IMR-90 (cell line): Measurements from ENCODE around the gene IL4. TPM values are rescaled to one million over a fixed set of nuclear protein-coding genes. Genes with fewer than 3 reads are reported as not detected.

ENCODE experiments used
- ATAC-seq: fragments of 200-7000 bp; cut with Tn5 transposase; 2 replicates; pipeline ENCODE4 v1.9.1; 2020; ENCODE audit warnings: low read depth, mild to moderate bottlenecking, moderate library complexity
- BruUV-seq: library from RNA; stranded (reverse); fragments of 400-500 nt; replicated peaks from 2 replicates; lab custom pipeline; 2021; lab: Mats Ljungman, UMichigan
- CTCF ChIA-PET: fragments of 300-600 bp; formaldehyde crosslinking; extraction: SDS; loops from one replicate; lab custom pipeline; 2021; ENCODE audit warnings: antibody characterized with exemption; lab: Yijun Ruan, JAX
- POLR2A ChIA-PET: fragments of 300-600 bp; sonication (Branson Sonifier 250); formaldehyde crosslinking; loops from one replicate; lab custom pipeline; 2022; ENCODE audit warnings: antibody characterized with exemption; ENCODE audit not compliant: unreplicated experiment; lab: Charles Lee
- DNase-seq: peaks from one replicate; pipeline ENCODE4 v3.0.0; 2013
- H2AFZ ChIP-seq: replicated peaks from 2 replicates; pipeline ENCODE3; 2013; ENCODE audit warnings: low read length, mild to moderate bottlenecking; ENCODE audit not compliant: poor library complexity
- H2AK5ac ChIP-seq: 2 replicates; pipeline ENCODE4 v1.6.1; 2013; ENCODE audit warnings: low read depth, low read length, inconsistent platforms
- H2AK9ac ChIP-seq: replicated peaks from 2 replicates; pipeline ENCODE3; 2013; ENCODE audit warnings: mild to moderate bottlenecking, low read depth, low read length, moderate library complexity; ENCODE audit not compliant: poor library complexity
- H2BK120ac ChIP-seq: 2 replicates; pipeline ENCODE4 v1.6.1; 2013; ENCODE audit warnings: low read depth, low read length, inconsistent platforms
- H2BK15ac ChIP-seq: 3 replicates; pipeline ENCODE4 v1.6.1; 2013; ENCODE audit warnings: low read depth, low read length, inconsistent platforms
- H2BK20ac ChIP-seq: 2 replicates; pipeline ENCODE4 v1.6.1; 2013; ENCODE audit warnings: low read depth, mild to moderate bottlenecking, inconsistent platforms, low read length, moderate library complexity
- H2BK5ac ChIP-seq: 2 replicates; pipeline ENCODE4 v1.6.1; 2013; ENCODE audit warnings: mild to moderate bottlenecking, low read depth, low read length, inconsistent platforms; ENCODE audit not compliant: poor library complexity, severe bottlenecking
- H3K14ac ChIP-seq: replicated peaks from 2 replicates; pipeline ENCODE4 v1.6.1; 2013; ENCODE audit warnings: low read depth, low read length, inconsistent platforms
- H3K18ac ChIP-seq: 2 replicates; pipeline ENCODE4 v1.6.1; 2013; ENCODE audit warnings: low read depth, low read length, control low read depth
- H3K23ac ChIP-seq: 2 replicates; pipeline ENCODE4 v1.6.1; 2013; ENCODE audit warnings: low read depth, low read length, inconsistent platforms
- H3K27ac ChIP-seq: 2 replicates; pipeline ENCODE4 v1.5.1; 2013; ENCODE audit warnings: mild to moderate bottlenecking, control low read depth, low read length; ENCODE audit not compliant: insufficient read depth
- H3K27me3 ChIP-seq: 2 replicates; pipeline ENCODE4 v1.6.1; 2013; ENCODE audit warnings: low read length; ENCODE audit not compliant: control insufficient read depth, insufficient read depth
- H3K36me3 ChIP-seq: 2 replicates; pipeline ENCODE4 v1.6.1; 2013; ENCODE audit warnings: low read length, mixed read lengths; ENCODE audit not compliant: control insufficient read depth, insufficient read depth
- H3K4ac ChIP-seq: 2 replicates; pipeline ENCODE4 v1.6.1; 2013; ENCODE audit warnings: low read depth, low read length, inconsistent platforms
- H3K4me1 ChIP-seq: 2 replicates; pipeline ENCODE4 v1.6.1; 2013; ENCODE audit warnings: low read length, mixed read lengths; ENCODE audit not compliant: control insufficient read depth, insufficient read depth
- H3K4me2 ChIP-seq: 2 replicates; pipeline ENCODE4 v1.6.1; 2013; ENCODE audit warnings: low read depth, mild to moderate bottlenecking, control low read depth, low read length, moderate library complexity
- H3K4me3 ChIP-seq: 2 replicates; pipeline ENCODE4 v1.5.1; 2013; ENCODE audit warnings: low read depth, mild to moderate bottlenecking, control low read depth, low read length, moderate library complexity; ENCODE audit not compliant: insufficient read depth
- H3K56ac ChIP-seq: 2 replicates; pipeline ENCODE4 v1.6.1; 2013; ENCODE audit warnings: low read length, inconsistent platforms; ENCODE audit not compliant: insufficient read depth; ENCODE audit errors: extremely low read depth
- H3K79me1 ChIP-seq, 2 experiments: 2 replicates each; pipeline ENCODE4 v1.6.1; 2013; ENCODE audit warnings: low read length in 2 of 2, inconsistent platforms in 1 of 2, low read depth in 1 of 2
- H3K9ac ChIP-seq: 2 replicates; pipeline ENCODE4 v1.6.1; 2013; ENCODE audit warnings: low read depth, low read length, control low read depth
- H3K9me1 ChIP-seq: 2 replicates; pipeline ENCODE4 v1.6.1; 2013; ENCODE audit warnings: low read length, inconsistent platforms; ENCODE audit not compliant: insufficient read depth
- H3K9me3 ChIP-seq: 2 replicates; pipeline ENCODE4 v1.6.1; 2013; ENCODE audit warnings: low read length; ENCODE audit not compliant: control insufficient read depth, insufficient read depth
- H4K20me1 ChIP-seq: 2 replicates; pipeline ENCODE4 v1.6.1; 2013; ENCODE audit warnings: low read length, inconsistent platforms; ENCODE audit not compliant: insufficient read depth
- H4K5ac ChIP-seq: 2 replicates; pipeline ENCODE4 v1.6.1; 2013; ENCODE audit warnings: mild to moderate bottlenecking, low read depth, low read length, control low read depth
- H4K8ac ChIP-seq, 2 experiments: 2 replicates each; pipeline ENCODE4 v1.6.1; 2013; ENCODE audit warnings: low read depth in 2 of 2, low read length in 2 of 2, control low read depth in 1 of 2, inconsistent platforms in 1 of 2
- H4K91ac ChIP-seq: 2 replicates; pipeline ENCODE4 v1.6.1; 2013; ENCODE audit warnings: low read depth, low read length, inconsistent platforms; ENCODE audit not compliant: insufficient read depth
- BHLHE40 ChIP-seq: fragments of 150-350 bp; IDR thresholded peaks from 2 replicates; pipeline ENCODE4 v1.6.1; 2016; ENCODE audit warnings: mild to moderate bottlenecking, low read depth, low read length
- CEBPB ChIP-seq: IDR thresholded peaks from 2 replicates; pipeline ENCODE4 v1.6.1; 2012; ENCODE audit warnings: low read depth, low read length, improper control_type of control experiment
- CHD1 ChIP-seq: IDR thresholded peaks from 2 replicates; pipeline ENCODE4 v1.6.1; 2012; ENCODE audit warnings: low read depth, low read length, improper control_type of control experiment
- FOS ChIP-seq: fragments of 150-350 bp; IDR thresholded peaks from 2 replicates; pipeline ENCODE4 v1.6.1; 2016; ENCODE audit warnings: low read depth, low read length
- MAFK ChIP-seq: IDR thresholded peaks from 2 replicates; pipeline ENCODE4 v1.6.1; 2012; ENCODE audit warnings: low read depth, low read length, improper control_type of control experiment
- MAZ ChIP-seq: IDR thresholded peaks from 2 replicates; pipeline ENCODE4 v1.6.1; 2012; ENCODE audit warnings: low read depth, mild to moderate bottlenecking, low read length, improper control_type of control experiment, moderate library complexity, borderline replicate concordance
- MXI1 ChIP-seq: IDR thresholded peaks from 2 replicates; pipeline ENCODE4 v1.6.1; 2012; ENCODE audit warnings: low read depth, mild to moderate bottlenecking, low read length, moderate library complexity, borderline replicate concordance
- NFE2L2 ChIP-seq: fragments of 150-350 bp; IDR thresholded peaks from 2 replicates; pipeline ENCODE4 v1.6.1; 2016; ENCODE audit warnings: low read depth, mild to moderate bottlenecking, low read length
- POLR2A ChIP-seq: IDR thresholded peaks from 2 replicates; pipeline ENCODE4 v1.6.1; 2012; ENCODE audit warnings: mild to moderate bottlenecking, low read depth, low read length
- RAD21 ChIP-seq: IDR thresholded peaks from 2 replicates; pipeline ENCODE4 v1.6.1; 2012; ENCODE audit warnings: low read length, improper control_type of control experiment
- RCOR1 ChIP-seq: IDR thresholded peaks from 2 replicates; pipeline ENCODE4 v1.6.1; 2012; ENCODE audit warnings: mild to moderate bottlenecking, low read length, improper control_type of control experiment; ENCODE audit not compliant: insufficient replicate concordance
- RFX5 ChIP-seq: IDR thresholded peaks from 2 replicates; pipeline ENCODE4 v1.8.0; 2012; ENCODE audit warnings: low read depth, mild to moderate bottlenecking, low read length, moderate library complexity
- SMC3 ChIP-seq: fragments of 150-350 bp; IDR thresholded peaks from 2 replicates; pipeline ENCODE4 v1.6.1; 2016; ENCODE audit warnings: low read depth, mild to moderate bottlenecking, antibody characterized with exemption, low read length, moderate library complexity
- dilution Hi-C: fragments of 300-500 bp; cut with HindIII; formaldehyde crosslinking; loops from one replicate; pipeline ENCODE4 v1.14.3; 2018; ENCODE audit warnings: low sequenced_read_pairs; ENCODE audit not compliant: unreplicated experiment
- in situ Hi-C: fragments of 300-500 bp; cut with MboI; formaldehyde crosslinking; loops from 3 replicates; pipeline ENCODE4 v1.14.3; 2019; ENCODE audit warnings: low sequenced_read_pairs, inconsistent platforms, mixed read lengths
- intact Hi-C: fragments of 100-400 bp; cut with micrococcal nuclease; formaldehyde crosslinking; loops from 2 replicates; pipeline ENCODE4 v1.10.0; 2022
- polyA plus RNA-seq, 3 experiments: library from polyadenylated mRNA; depleted of rRNA; stranded (reverse); fragments of >200 nt; gene quantifications; 2 replicates each; pipeline ENCODE4 v1.2.3, GENCODE V29; 2012; ENCODE audit warnings: low replicate concordance in 1 of 3
- total RNA-seq: library from RNA; depleted of rRNA; stranded (reverse); fragments of >200 nt; gene quantifications from 2 replicates; pipeline ENCODE4 v1.2.3, GENCODE V29; 2012
- TF ChIP-seq, protein P1 (sequence below): conservative IDR thresholded peaks from 2 replicates; pipeline ENCODE4 v1.5.1; 2012; ENCODE audit warnings: mild to moderate bottlenecking, low read depth, low read length, improper control_type of control experiment
- TF ChIP-seq, protein P2 (sequence below): fragments of 150-350 bp; IDR thresholded peaks from 2 replicates; pipeline ENCODE4 v1.6.1; 2017; ENCODE audit warnings: mild to moderate bottlenecking, antibody characterized with exemption, low read length, low read depth
- TF ChIP-seq, protein P3 (sequence below): fragments of 150-350 bp; IDR thresholded peaks from 2 replicates; pipeline ENCODE4 v1.6.1; 2016; ENCODE audit warnings: low read depth, mild to moderate bottlenecking, low read length, moderate library complexity, borderline replicate concordance

Gene IL4
- total and polyA plus RNA-seq, 2 of the 4 experiments (the other 2 are of a cell fraction) = not detected

DNA sequence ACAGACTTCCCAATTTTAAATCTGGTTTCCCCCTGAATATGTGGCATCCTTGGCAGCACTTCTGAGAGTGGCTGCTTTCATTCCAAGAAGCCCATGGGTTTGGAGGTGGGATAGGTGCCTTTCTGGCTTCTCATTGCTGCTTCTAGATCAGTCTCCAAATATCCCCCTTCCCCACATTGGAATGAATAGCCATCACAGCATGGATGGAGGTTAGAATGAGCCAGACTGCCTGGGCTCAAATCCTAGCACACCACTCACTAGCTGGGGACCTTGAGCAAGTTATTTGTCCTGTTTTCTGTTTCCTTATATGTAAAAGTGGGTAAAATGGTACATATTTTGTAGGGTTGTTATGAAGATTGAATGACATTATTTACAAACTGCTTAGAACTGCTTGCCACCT, 29.6 kb upstream of the IL4 start:
- Histone ChIP-seq H4K20me1 (no peaks in the 10 kb centered on the region), H3K4me1 (no peaks in the 10 kb centered on the region), H4K5ac (no peak overlapping the region), H3K9me3 (peaks cover 4% of the 10 kb centered on the region; the same call in 1 of the 2 replicates), H2AFZ (no peak overlapping the region), H3K4me3 (no peak overlapping the region), H2BK15ac (no peak overlapping the region), H4K91ac (no peak overlapping the region), H3K18ac (no peak overlapping the region), H2BK20ac (no peak overlapping the region), H2BK120ac (no peak overlapping the region), H3K36me3 (peaks cover 20% of the 10 kb centered on the region), H3K9ac (no peak overlapping the region), H3K9me1 (no peaks in the 10 kb centered on the region; the same call in 1 of the 2 replicates), H3K23ac (no peak overlapping the region), H3K14ac (no peak overlapping the region), H3K56ac (no peak overlapping the region), H2AK5ac (no peak overlapping the region), H3K4me2 (no peak overlapping the region), H4K8ac (no peak overlapping the region), H3K27me3 (no peaks in the 10 kb centered on the region), H3K27ac (no peak overlapping the region), H3K79me1 (no peaks in the 10 kb centered on the region), H2AK9ac (no peak overlapping the region), H2BK5ac (no peak overlapping the region), H3K4ac (no peak overlapping the region)
- intact Hi-C loops (no loop called here), in situ Hi-C loops (no loop called here), dilution Hi-C loops (no loop called here)
- ChIA-PET CTCF (no interaction called here), POLR2A (no interaction called here)
- no peak for ATAC-seq
- DNase-seq = no peak
- BruUV-seq = no TSS peak
- TF ChIP-seq MXI1 (no peak), RFX5 (no peak), MAZ (no peak), RCOR1 (no peak), SMC3 (no peak), BHLHE40 (no peak), CHD1 (no peak), NFE2L2 (no peak), MAFK (no peak), RAD21 (no peak), CEBPB (no peak), POLR2A (no peak), FOS (no peak)
- TF ChIP-seq, protein P1, sequence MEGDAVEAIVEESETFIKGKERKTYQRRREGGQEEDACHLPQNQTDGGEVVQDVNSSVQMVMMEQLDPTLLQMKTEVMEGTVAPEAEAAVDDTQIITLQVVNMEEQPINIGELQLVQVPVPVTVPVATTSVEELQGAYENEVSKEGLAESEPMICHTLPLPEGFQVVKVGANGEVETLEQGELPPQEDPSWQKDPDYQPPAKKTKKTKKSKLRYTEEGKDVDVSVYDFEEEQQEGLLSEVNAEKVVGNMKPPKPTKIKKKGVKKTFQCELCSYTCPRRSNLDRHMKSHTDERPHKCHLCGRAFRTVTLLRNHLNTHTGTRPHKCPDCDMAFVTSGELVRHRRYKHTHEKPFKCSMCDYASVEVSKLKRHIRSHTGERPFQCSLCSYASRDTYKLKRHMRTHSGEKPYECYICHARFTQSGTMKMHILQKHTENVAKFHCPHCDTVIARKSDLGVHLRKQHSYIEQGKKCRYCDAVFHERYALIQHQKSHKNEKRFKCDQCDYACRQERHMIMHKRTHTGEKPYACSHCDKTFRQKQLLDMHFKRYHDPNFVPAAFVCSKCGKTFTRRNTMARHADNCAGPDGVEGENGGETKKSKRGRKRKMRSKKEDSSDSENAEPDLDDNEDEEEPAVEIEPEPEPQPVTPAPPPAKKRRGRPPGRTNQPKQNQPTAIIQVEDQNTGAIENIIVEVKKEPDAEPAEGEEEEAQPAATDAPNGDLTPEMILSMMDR = no peak
- TF ChIP-seq, protein P2, sequence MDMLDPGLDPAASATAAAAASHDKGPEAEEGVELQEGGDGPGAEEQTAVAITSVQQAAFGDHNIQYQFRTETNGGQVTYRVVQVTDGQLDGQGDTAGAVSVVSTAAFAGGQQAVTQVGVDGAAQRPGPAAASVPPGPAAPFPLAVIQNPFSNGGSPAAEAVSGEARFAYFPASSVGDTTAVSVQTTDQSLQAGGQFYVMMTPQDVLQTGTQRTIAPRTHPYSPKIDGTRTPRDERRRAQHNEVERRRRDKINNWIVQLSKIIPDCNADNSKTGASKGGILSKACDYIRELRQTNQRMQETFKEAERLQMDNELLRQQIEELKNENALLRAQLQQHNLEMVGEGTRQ = no peak
- TF ChIP-seq, protein P3, sequence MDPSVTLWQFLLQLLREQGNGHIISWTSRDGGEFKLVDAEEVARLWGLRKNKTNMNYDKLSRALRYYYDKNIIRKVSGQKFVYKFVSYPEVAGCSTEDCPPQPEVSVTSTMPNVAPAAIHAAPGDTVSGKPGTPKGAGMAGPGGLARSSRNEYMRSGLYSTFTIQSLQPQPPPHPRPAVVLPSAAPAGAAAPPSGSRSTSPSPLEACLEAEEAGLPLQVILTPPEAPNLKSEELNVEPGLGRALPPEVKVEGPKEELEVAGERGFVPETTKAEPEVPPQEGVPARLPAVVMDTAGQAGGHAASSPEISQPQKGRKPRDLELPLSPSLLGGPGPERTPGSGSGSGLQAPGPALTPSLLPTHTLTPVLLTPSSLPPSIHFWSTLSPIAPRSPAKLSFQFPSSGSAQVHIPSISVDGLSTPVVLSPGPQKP = no peak
